ENCODE data around the gene PTGER4. TPM values are rescaled to one million over a fixed set of nuclear protein-coding genes. Genes with fewer than 3 reads are reported as not detected.
A peak's percentile ranks its signal among the peaks of the same experiment; 100 is the strongest.
"Not testable (repeated sequence)": the region's sequence is repeated elsewhere in the genome, so short reads cannot be mapped to it uniquely, and the experiment has no call there.

PTGER4 gene
- total RNA-seq, 1 donor, result 323 TPM

GRCh38 chr5:40688996-40689395 lies 9.3 kb downstream of the PTGER4 start:
- DNase-seq (ENCODE audit: low read depth in 2 of 3, low spot score in 2 of 3), result no peak

GRCh38 chr5:40689438-40689837 lies 9.7 kb downstream of the PTGER4 start:
- DNase-seq (ENCODE audit: low read depth in 2 of 3, low spot score in 2 of 3), result peak in 2 of 3 donors; percentile 50 to 76

- no peak for DNase-seq (ENCODE audit: low read depth in 2 of 3, low spot score in 2 of 3)
These were observed 10.6 kb downstream of the PTGER4 start for GRCh38 chr5:40690267-40690666.

GRCh38 chr5:40691894-40692293 lies 12.2 kb downstream of the PTGER4 start:
- no peak for DNase-seq (ENCODE audit: low read depth in 2 of 3, low spot score in 2 of 3)

- DNase-seq (ENCODE audit: low read depth in 2 of 3, low spot score in 2 of 3), result no peak
These were observed 14.7 kb downstream of the PTGER4 start for GRCh38 chr5:40694433-40694832.

GRCh38 chr5:40700116-40700782 lies 20.5 kb downstream of the PTGER4 start:
- no peak for DNase-seq (ENCODE audit: low read depth in 2 of 3, low spot score in 2 of 3)

GRCh38 chr5:40702027-40702426 lies 22.3 kb downstream of the PTGER4 start:
- not testable (repeated sequence) for DNase-seq (ENCODE audit: low read depth in 2 of 3, low spot score in 2 of 3)

GRCh38 chr5:40705484-40705883 lies 25.8 kb downstream of the PTGER4 start:
- DNase-seq (ENCODE audit: low read depth in 2 of 3, low spot score in 2 of 3), result not testable (repeated sequence)

- not testable (repeated sequence) for DNase-seq (ENCODE audit: low read depth in 2 of 3, low spot score in 2 of 3)
These were observed 30.9 kb downstream of the PTGER4 start for GRCh38 chr5:40710575-40710974.

- DNase-seq (ENCODE audit: low read depth in 2 of 3, low spot score in 2 of 3), result no peak
These were observed 34.3 kb downstream of the PTGER4 start for GRCh38 chr5:40714001-40714400.

- peak in 1 of 3 donors; percentile 21 for DNase-seq (ENCODE audit: low read depth in 2 of 3, low spot score in 2 of 3)
These were observed 36.3 kb downstream of the PTGER4 start for GRCh38 chr5:40716000-40716399.

GRCh38 chr5:40716590-40716989 lies 36.9 kb downstream of the PTGER4 start:
- DNase-seq (ENCODE audit: low read depth in 2 of 3, low spot score in 2 of 3), result no peak

- no peak for DNase-seq (ENCODE audit: low read depth in 2 of 3, low spot score in 2 of 3)
These were observed 37.6 kb downstream of the PTGER4 start for GRCh38 chr5:40717281-40717680.

GRCh38 chr5:40720069-40720468 lies 40.4 kb downstream of the PTGER4 start:
- DNase-seq (ENCODE audit: low read depth in 2 of 3, low spot score in 2 of 3), result no peak

- not testable (repeated sequence) for DNase-seq (ENCODE audit: low read depth in 2 of 3, low spot score in 2 of 3)
These were observed 42.8 kb downstream of the PTGER4 start for GRCh38 chr5:40722497-40722911.

- peak in 1 of 3 donors; percentile 45 for DNase-seq (ENCODE audit: low read depth in 2 of 3, low spot score in 2 of 3)
These were observed 53.7 kb downstream of the PTGER4 start for GRCh38 chr5:40733434-40733833.

- peak in 1 of 3 donors; percentile 56 for DNase-seq (ENCODE audit: low read depth in 2 of 3, low spot score in 2 of 3)
These were observed 54.3 kb downstream of the PTGER4 start for GRCh38 chr5:40733879-40734563.

GRCh38 chr5:40734986-40735385 lies 55.3 kb downstream of the PTGER4 start:
- no peak for DNase-seq (ENCODE audit: low read depth in 2 of 3, low spot score in 2 of 3)

- no peak for DNase-seq (ENCODE audit: low read depth in 2 of 3, low spot score in 2 of 3)
These were observed 55.9 kb downstream of the PTGER4 start for GRCh38 chr5:40735609-40736008.

- peak; percentile 36 to 85 (median 44) for DNase-seq (ENCODE audit: low read depth in 2 of 3, low spot score in 2 of 3)
These were observed 56.6 kb downstream of the PTGER4 start for GRCh38 chr5:40736103-40736875.

GRCh38 chr5:40738502-40738901 lies 58.8 kb downstream of the PTGER4 start:
- no peak for DNase-seq (ENCODE audit: low read depth in 2 of 3, low spot score in 2 of 3)
